ENCODE results near the gene IL10.

DNA sequence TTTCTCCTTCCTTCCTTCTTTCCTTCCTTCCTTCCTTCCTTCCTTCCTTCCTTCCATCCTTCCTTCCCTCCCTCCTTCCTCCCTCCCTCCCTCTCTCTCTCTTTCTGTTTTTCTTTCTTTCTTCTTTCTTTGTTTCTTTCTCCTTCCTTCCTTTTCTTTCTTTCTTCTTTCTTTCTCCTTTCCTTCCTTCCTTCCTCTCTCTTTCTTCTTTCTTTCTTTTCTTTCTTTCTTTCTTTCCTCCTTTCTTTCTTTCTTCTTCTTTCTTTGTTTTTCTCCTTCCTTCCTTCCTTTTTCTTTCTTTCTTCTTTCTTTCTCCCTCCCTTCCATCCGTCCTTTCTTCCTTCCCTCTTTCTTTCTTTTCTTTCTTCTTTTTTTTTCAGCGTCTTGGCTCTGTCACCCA is 19.8 kb downstream of the IL10 start:
- TF ChIP-seq, protein P1, sequence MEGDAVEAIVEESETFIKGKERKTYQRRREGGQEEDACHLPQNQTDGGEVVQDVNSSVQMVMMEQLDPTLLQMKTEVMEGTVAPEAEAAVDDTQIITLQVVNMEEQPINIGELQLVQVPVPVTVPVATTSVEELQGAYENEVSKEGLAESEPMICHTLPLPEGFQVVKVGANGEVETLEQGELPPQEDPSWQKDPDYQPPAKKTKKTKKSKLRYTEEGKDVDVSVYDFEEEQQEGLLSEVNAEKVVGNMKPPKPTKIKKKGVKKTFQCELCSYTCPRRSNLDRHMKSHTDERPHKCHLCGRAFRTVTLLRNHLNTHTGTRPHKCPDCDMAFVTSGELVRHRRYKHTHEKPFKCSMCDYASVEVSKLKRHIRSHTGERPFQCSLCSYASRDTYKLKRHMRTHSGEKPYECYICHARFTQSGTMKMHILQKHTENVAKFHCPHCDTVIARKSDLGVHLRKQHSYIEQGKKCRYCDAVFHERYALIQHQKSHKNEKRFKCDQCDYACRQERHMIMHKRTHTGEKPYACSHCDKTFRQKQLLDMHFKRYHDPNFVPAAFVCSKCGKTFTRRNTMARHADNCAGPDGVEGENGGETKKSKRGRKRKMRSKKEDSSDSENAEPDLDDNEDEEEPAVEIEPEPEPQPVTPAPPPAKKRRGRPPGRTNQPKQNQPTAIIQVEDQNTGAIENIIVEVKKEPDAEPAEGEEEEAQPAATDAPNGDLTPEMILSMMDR (IDR thresholded peaks at IDR 0.05): no peak
- TF ChIP-seq POLR2A (IDR thresholded peaks at IDR 0.05) (no peak), POLR2AphosphoS5 (IDR thresholded peaks at IDR 0.05; ENCODE audit: insufficient read depth in 1 of 2, low read depth in 1 of 2) (no peak)

Data from vagina (tissue), 2 donors.